Activated T-cell treated with anti-CD3 and anti-CD28 coated beads for 48 hours (primary cell): ENCODE results near the gene RABGGTB.
A peak's percentile ranks its signal among the peaks of the same experiment; 100 is the strongest.
"Not testable (repeated sequence)": the region's sequence is repeated elsewhere in the genome, so short reads cannot be mapped to it uniquely, and the experiment has no call there.

Experiments
- DNase-seq: peaks from one replicate; pipeline ENCODE4 v3.0.0-alpha.2; 2020; ENCODE audit warnings: low read depth

RABGGTB gene

GRCh38 chr1:75785983-75786853, at the start of gene RABGGTB:
RABGGTB (plus strand) TSS chr1:75786256; CDS start chr1:75786272, 16 bp downstream.
- DNase-seq: peak; percentile 91

- no peak for DNase-seq
These were observed 43.9 kb upstream of the RABGGTB start for GRCh38 chr1:75742047-75742625.

- no peak for DNase-seq
These were observed 40.8 kb upstream of the RABGGTB start for GRCh38 chr1:75745276-75745675.

- DNase-seq: not testable (repeated sequence)
These were observed 28.8 kb upstream of the RABGGTB start for GRCh38 chr1:75757210-75757609.

- not testable (repeated sequence) for DNase-seq
These were observed 27.5 kb upstream of the RABGGTB start for GRCh38 chr1:75758543-75758942.

- no peak for DNase-seq
These were observed 21.9 kb upstream of the RABGGTB start for GRCh38 chr1:75764057-75764655.

- no peak for DNase-seq
These were observed 20.2 kb upstream of the RABGGTB start for GRCh38 chr1:75765697-75766355.

- DNase-seq: no peak
These were observed 18.0 kb upstream of the RABGGTB start for GRCh38 chr1:75768016-75768415.

GRCh38 chr1:75770761-75771160, 15.3 kb upstream of the RABGGTB start:
- DNase-seq: no peak

- DNase-seq: no peak
These were observed 14.1 kb upstream of the RABGGTB start for GRCh38 chr1:75771978-75772377.

- DNase-seq: not testable (repeated sequence)
These were observed 8.2 kb upstream of the RABGGTB start for GRCh38 chr1:75777812-75778211.

GRCh38 chr1:75778694-75779093, 7.4 kb upstream of the RABGGTB start:
- not testable (repeated sequence) for DNase-seq

GRCh38 chr1:75780183-75780582, 5.9 kb upstream of the RABGGTB start:
- DNase-seq: not testable (repeated sequence)

- not testable (repeated sequence) for DNase-seq
These were observed 2.1 kb upstream of the RABGGTB start for GRCh38 chr1:75783920-75784319.

- DNase-seq: no peak
These were observed 605 bp upstream of the RABGGTB start for GRCh38 chr1:75785320-75785982.

- no peak for DNase-seq
These were observed 941 bp downstream of the RABGGTB start for GRCh38 chr1:75786901-75787493.

- no peak for DNase-seq
These were observed 1.5 kb downstream of the RABGGTB start for GRCh38 chr1:75787524-75787923.

- DNase-seq: no peak
These were observed 3.9 kb downstream of the RABGGTB start for GRCh38 chr1:75789988-75790387.

- DNase-seq: no peak
These were observed 5.0 kb downstream of the RABGGTB start for GRCh38 chr1:75791022-75791421.

- DNase-seq: no peak
These were observed 6.0 kb downstream of the RABGGTB start for GRCh38 chr1:75792091-75792490.

GRCh38 chr1:75794382-75794781, 8.3 kb downstream of the RABGGTB start:
- DNase-seq: no peak
